Transverse colon (tissue), 4 donors: ENCODE results near the gene WDR48.

Experiments
- CTCF ChIP-seq, 5 experiments: fragments of 200-600 bp in 3 of 5; fragments of 450-650 bp in 2 of 5; sonication (generic) in 3 of 5; IDR thresholded peaks; 1 replicate in 2 of 5; 2 replicates in 3 of 5; pipeline ENCODE4 v1.5.1; 2016 to 2017; ENCODE audit warnings: antibody characterized with exemption in 5 of 5, inconsistent platforms in 3 of 5, mild to moderate bottlenecking in 2 of 5, moderate library complexity in 1 of 5
- POLR2AphosphoS5 ChIP-seq, 3 donors: sonication (generic); formaldehyde crosslinking; IDR thresholded peaks; one replicate each; pipeline ENCODE4 v1.6.1; 2016; ENCODE audit warnings: antibody characterized with exemption in 3 of 3

DNA sequence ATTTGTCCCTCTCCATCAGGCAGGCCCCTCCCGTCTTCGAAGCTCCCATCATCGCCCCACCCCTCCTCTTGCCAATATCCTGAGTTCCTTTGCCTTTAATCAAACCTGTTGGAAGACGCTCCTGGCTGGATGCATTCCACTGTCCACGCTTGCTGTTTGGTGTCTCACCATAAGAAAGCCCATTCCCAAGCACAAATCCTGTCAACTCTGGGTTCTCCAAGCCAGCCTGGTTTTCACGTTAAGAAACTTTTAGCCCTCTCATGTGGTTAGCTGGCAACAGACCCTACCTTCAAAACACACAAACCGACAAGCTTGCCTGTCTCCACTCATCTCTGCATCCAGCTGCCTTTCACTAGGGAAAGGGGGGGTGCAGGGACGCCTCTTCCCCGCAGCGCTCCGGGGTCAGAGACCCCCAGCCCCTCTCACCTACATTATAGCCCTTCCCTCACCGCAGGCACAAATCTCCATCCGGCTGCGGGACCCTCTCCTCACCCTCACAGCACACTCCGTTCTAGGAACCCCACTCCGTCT, 54.5 kb downstream of the WDR48 start:
- no peak for TF ChIP-seq POLR2AphosphoS5 (IDR thresholded peaks at IDR 0.05)
- TF ChIP-seq CTCF (IDR thresholded peaks at IDR 0.05), result no peak
